PFSK-1 (cell line): Measurements from ENCODE around the gene NDUFB5.

Source experiments
- FOXP2 ChIP-seq: optimal IDR thresholded peaks from 2 replicates; pipeline ENCODE3; 2011; ENCODE audit warnings: borderline replicate concordance, control low read depth, inconsistent platforms; ENCODE audit not compliant: insufficient read depth; ENCODE audit errors: extremely low read length, extremely low read depth
- POLR2AphosphoS5 ChIP-seq: IDR thresholded peaks from 2 replicates; pipeline ENCODE4 v1.6.1; 2012; ENCODE audit warnings: low read depth, mild to moderate bottlenecking, control low read depth, low read length, moderate library complexity
- SIN3A ChIP-seq: IDR thresholded peaks from 2 replicates; pipeline ENCODE4 v1.6.1; 2012; ENCODE audit warnings: mild to moderate bottlenecking, low read length, moderate library complexity, borderline replicate concordance; ENCODE audit not compliant: insufficient read depth
- TAF1 ChIP-seq: IDR thresholded peaks from 2 replicates; pipeline ENCODE4 v1.6.1; 2012; ENCODE audit warnings: low read length, control low read depth, borderline replicate concordance; ENCODE audit not compliant: insufficient read depth
- TF ChIP-seq, protein P1 (sequence below), 2 experiments: IDR thresholded peaks; 2 replicates each; pipeline versions ENCODE4 v1.6.1 to v1.8.0; 2011 to 2012; ENCODE audit warnings: low read depth in 2 of 2, low read length in 2 of 2, control low read depth in 1 of 2, inconsistent platforms in 1 of 2, mild to moderate bottlenecking in 1 of 2, moderate library complexity in 1 of 2; ENCODE audit not compliant: insufficient read depth in 1 of 2

The NDUFB5 gene

DNA sequence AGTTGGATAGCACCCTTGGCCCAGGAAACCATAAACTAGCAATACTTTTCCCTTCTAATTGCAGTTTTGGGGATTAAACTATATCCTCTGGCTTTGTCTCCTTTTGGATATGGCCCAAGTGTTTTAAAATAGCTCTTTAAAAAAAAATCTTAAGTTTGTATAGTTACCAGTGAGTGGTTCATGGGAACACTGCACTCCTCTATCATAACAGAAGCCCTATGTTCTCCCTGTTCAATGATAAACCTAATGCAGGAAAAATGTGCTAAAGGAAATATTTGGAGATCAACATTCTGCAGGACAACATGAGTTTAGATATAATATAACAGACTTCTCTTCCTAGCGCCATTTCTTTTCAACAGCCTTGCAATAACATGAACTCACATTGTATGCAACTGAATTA is 13.3 kb upstream of the NDUFB5 start:
- TF ChIP-seq FOXP2, result no peak

DNA sequence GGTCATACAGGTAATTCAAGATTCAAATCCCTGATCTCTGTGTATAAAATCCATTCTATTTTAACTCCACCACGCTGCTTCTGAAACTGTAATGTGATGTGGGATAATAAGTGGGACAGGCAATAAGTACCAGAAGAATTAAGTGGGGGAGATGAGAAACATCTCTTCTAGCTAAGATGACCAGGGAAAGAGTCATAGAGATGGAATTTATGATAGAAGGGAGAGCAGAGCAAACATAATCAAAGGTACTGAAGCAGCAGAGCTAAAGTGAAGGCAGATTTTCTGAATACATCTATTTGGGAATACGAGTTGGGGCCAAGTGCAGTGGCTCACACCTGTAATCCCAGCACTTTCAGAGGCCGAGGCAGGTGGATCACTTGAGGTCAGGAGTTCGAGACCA is 5.1 kb upstream of the NDUFB5 start:
- TF ChIP-seq FOXP2 (no peak), TAF1 (no peak), SIN3A (no peak), POLR2AphosphoS5 (no peak)
- TF ChIP-seq, protein P1, sequence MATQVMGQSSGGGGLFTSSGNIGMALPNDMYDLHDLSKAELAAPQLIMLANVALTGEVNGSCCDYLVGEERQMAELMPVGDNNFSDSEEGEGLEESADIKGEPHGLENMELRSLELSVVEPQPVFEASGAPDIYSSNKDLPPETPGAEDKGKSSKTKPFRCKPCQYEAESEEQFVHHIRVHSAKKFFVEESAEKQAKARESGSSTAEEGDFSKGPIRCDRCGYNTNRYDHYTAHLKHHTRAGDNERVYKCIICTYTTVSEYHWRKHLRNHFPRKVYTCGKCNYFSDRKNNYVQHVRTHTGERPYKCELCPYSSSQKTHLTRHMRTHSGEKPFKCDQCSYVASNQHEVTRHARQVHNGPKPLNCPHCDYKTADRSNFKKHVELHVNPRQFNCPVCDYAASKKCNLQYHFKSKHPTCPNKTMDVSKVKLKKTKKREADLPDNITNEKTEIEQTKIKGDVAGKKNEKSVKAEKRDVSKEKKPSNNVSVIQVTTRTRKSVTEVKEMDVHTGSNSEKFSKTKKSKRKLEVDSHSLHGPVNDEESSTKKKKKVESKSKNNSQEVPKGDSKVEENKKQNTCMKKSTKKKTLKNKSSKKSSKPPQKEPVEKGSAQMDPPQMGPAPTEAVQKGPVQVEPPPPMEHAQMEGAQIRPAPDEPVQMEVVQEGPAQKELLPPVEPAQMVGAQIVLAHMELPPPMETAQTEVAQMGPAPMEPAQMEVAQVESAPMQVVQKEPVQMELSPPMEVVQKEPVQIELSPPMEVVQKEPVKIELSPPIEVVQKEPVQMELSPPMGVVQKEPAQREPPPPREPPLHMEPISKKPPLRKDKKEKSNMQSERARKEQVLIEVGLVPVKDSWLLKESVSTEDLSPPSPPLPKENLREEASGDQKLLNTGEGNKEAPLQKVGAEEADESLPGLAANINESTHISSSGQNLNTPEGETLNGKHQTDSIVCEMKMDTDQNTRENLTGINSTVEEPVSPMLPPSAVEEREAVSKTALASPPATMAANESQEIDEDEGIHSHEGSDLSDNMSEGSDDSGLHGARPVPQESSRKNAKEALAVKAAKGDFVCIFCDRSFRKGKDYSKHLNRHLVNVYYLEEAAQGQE (IDR thresholded peaks at IDR 0.05; ENCODE audit: insufficient read depth in 1 of 2, low read depth in 2 of 2, low read length in 2 of 2), result no peak

DNA sequence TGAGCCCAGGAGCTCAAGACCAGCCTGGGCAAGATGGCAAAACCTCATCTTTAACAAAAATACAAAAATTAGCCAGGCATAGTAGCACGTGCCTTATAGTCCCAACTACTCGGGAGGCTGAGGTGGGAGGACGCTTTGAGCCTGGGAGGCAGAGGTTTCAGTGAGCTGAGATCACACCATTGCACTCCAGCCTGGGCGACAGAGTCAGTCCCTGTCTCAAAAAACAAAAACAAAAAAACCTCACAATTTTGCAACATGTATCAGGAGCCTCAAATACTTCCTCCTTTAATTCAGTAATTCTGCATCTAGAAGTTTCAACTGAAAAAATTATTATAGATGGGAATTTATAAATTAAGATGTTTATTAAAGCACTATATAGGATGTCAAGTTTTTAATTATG is 1.3 kb upstream of the NDUFB5 start:
- TF ChIP-seq SIN3A (no peak), FOXP2 (no peak), POLR2AphosphoS5 (no peak), TAF1 (no peak)
- TF ChIP-seq, protein P1 (IDR thresholded peaks at IDR 0.05; ENCODE audit: insufficient read depth in 1 of 2, low read depth in 2 of 2, low read length in 2 of 2), result no peak

DNA sequence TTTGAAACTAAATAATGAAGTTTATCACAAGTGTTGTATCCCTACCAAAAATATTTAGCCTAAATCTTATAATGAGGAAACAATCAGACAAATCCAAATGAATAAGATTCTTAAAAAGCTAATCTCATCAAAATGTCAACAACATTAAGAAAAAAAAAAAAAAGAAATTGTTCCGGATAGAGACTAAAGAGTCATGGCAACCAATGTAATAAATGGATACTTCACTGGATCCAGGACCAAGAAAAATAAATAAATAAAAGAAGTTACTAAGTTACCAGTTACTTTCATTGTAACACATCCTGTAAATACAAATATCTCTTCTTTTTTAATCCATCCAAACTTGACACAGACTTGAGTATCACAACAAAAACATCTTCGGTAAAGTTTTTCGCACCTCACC is 763 bp upstream of the NDUFB5 start:
- no peak for TF ChIP-seq TAF1
- TF ChIP-seq, protein P1 (IDR thresholded peaks at IDR 0.05; ENCODE audit: insufficient read depth in 1 of 2, low read depth in 2 of 2, low read length in 2 of 2), result no peak
- TF ChIP-seq SIN3A, result no peak
- no peak for TF ChIP-seq FOXP2
- TF ChIP-seq POLR2AphosphoS5, result no peak

DNA sequence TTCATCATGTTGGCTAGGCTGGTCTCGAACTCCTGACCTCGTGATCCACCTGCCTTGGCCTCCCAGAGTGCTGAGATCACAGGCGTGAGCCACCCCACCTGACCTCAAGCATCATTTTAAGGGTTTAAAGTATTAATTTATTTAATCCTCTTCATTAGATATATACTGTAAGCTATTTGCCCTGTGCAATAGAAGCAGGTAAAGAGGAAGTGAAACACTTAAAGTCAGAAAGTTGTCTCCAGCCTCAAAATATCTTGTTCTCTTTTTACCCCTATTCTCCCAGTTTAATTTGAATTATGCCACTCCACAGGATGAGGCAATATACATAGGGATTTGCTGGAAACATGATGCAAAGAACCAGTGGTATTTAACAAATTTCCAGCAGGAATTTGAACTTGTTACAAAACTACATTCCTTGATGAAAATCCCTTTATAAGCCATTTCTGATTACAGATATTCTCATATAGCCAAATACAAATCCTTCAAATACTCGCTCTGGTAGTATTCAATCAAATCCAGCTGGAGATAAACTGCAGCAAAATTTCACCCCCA is 2.0 kb downstream of the NDUFB5 start:
- TF ChIP-seq TAF1 (no peak), SIN3A (no peak), FOXP2 (no peak), POLR2AphosphoS5 (no peak)
- TF ChIP-seq, protein P1 (IDR thresholded peaks at IDR 0.05; ENCODE audit: insufficient read depth in 1 of 2, low read depth in 2 of 2, low read length in 2 of 2), result no peak
